Endodermal cell (in vitro differentiated cells): Measurements from ENCODE around the gene SLC44A1. TPM values are rescaled to one million over a fixed set of nuclear protein-coding genes. Genes with fewer than 3 reads are reported as not detected.

ENCODE experiments used
- DNase-seq: peaks from one replicate; pipeline ENCODE4 v3.0.0-alpha.2; 2017
- H3K27ac ChIP-seq: 2 replicates; pipeline ENCODE4 v1.5.1; 2013; ENCODE audit warnings: mild to moderate bottlenecking, low read depth, low read length, moderate library complexity
- H3K27me3 ChIP-seq: 2 replicates; pipeline ENCODE4 v1.6.1; 2013; ENCODE audit warnings: mild to moderate bottlenecking, low read length, moderate library complexity; ENCODE audit not compliant: insufficient read depth, control insufficient read depth, poor library complexity, severe bottlenecking
- H3K36me3 ChIP-seq: 2 replicates; pipeline ENCODE4 v1.7.0; 2013; ENCODE audit warnings: mild to moderate bottlenecking, low read length, moderate library complexity; ENCODE audit not compliant: control insufficient read depth, insufficient read depth
- H3K4me1 ChIP-seq: one replicate; pipeline ENCODE4 v1.7.0; 2013; ENCODE audit warnings: low read length; ENCODE audit not compliant: control insufficient read depth, insufficient read depth
- H3K4me3 ChIP-seq: 2 replicates; pipeline ENCODE4 v1.5.1; 2013; ENCODE audit warnings: mild to moderate bottlenecking, low read length, moderate library complexity
- H3K9ac ChIP-seq: 2 replicates; pipeline ENCODE4 v1.6.1; 2013; ENCODE audit warnings: mild to moderate bottlenecking, low read length, moderate library complexity; ENCODE audit not compliant: poor library complexity, severe bottlenecking; ENCODE audit errors: extremely low read depth
- H3K9me3 ChIP-seq: 2 replicates; pipeline ENCODE4 v1.6.1; 2013; ENCODE audit warnings: mild to moderate bottlenecking, low read length, moderate library complexity; ENCODE audit not compliant: control insufficient read depth
- H3K27ac Mint-ChIP-seq: 2 replicates; pipeline ENCODE4 v1.8.0; 2020; ENCODE audit warnings: mixed read lengths
- H3K27me3 Mint-ChIP-seq: 2 replicates; pipeline ENCODE4 v1.8.0; 2021; ENCODE audit warnings: mild to moderate bottlenecking, mixed read lengths; ENCODE audit not compliant: insufficient read depth
- H3K36me3 Mint-ChIP-seq: 2 replicates; pipeline ENCODE4 v1.8.0; 2020; ENCODE audit warnings: low read depth, mixed read lengths
- H3K4me1 Mint-ChIP-seq: 2 replicates; pipeline ENCODE4 v1.8.0; 2020; ENCODE audit warnings: mixed read lengths
- H3K4me3 Mint-ChIP-seq: 2 replicates; pipeline ENCODE4 v1.8.0; 2020; ENCODE audit warnings: mild to moderate bottlenecking, moderate library complexity, mixed read lengths
- H3K9me3 Mint-ChIP-seq: 2 replicates; pipeline ENCODE4 v1.8.0; 2020; ENCODE audit warnings: mild to moderate bottlenecking, mixed read lengths
- CTCF ChIP-seq: fragments of 200-600 bp; sonication (generic); conservative IDR thresholded peaks from 2 replicates; pipeline ENCODE4 v1.5.0; 2021; ENCODE audit warnings: antibody characterized with exemption, mild to moderate bottlenecking
- WGBS, 2 experiments: methylation state at CpG; one replicate each; pipeline versions ENCODE4 v1.1.5 to v1.1.7; 2013; ENCODE audit warnings: missing lambda C conversion rate in 2 of 2, mixed read lengths in 1 of 2; ENCODE audit not compliant: insufficient coverage in 1 of 2, insufficient read length in 1 of 2; 5-methylcytosine and 5-hydroxymethylcytosine counted together
- total RNA-seq, 2 donors: library from RNA; stranded (reverse); fragmentation: NEBNext Ultra II Directional in 1 of 2; extraction: Animal tissue kit (Norgen Biotek cat#: 25700) in 1 of 2; gene quantifications; 2 replicates in 1 of 2; 3 replicates in 1 of 2; pipeline ENCODE4 v1.2.1, GENCODE V29; 2021

Gene SLC44A1
- total RNA-seq, 2 donors from 2014 or later, result 69.7 to 73.4 TPM

GRCh38 chr9:105198865-105199264, 45.6 kb upstream of the SLC44A1 start:
- H3K9ac ChIP-seq, result no peak overlapping the region
- DNase-seq, result no peak
- H3K27ac ChIP-seq, result no peak overlapping the region
- H3K4me1 ChIP-seq, result no peaks in the 10 kb centered on the region
- H3K27me3 Mint-ChIP-seq, result no peaks in the 10 kb centered on the region
- H3K36me3 Mint-ChIP-seq, result no peaks in the 10 kb centered on the region
- H3K4me3 ChIP-seq, result no peak overlapping the region
- TF ChIP-seq CTCF, result no peak
- WGBS, 2 experiments, result 91% methylated on average over 1 of the region's 1 CpG; no CpG with 5 or more reads in 1 of the 2 experiments
- no peaks in the 10 kb centered on the region for H3K9me3 ChIP-seq
- no peaks in the 10 kb centered on the region for H3K4me1 Mint-ChIP-seq
- no peaks in the 10 kb centered on the region for H3K9me3 Mint-ChIP-seq
- H3K4me3 Mint-ChIP-seq, result no peak overlapping the region
- no peak overlapping the region for H3K27ac Mint-ChIP-seq
- H3K27me3 ChIP-seq, result no peaks in the 10 kb centered on the region
- no peaks in the 10 kb centered on the region for H3K36me3 ChIP-seq

- Histone ChIP-seq H3K27me3 (no peaks in the 10 kb centered on the region), H3K9me3 (no peaks in the 10 kb centered on the region), H3K4me3 (no peak overlapping the region), H3K4me1 (no peaks in the 10 kb centered on the region), H3K9ac (no peak overlapping the region), H3K36me3 (no peaks in the 10 kb centered on the region), H3K27ac (no peak overlapping the region)
- Mint-ChIP-seq H3K36me3 (no peaks in the 10 kb centered on the region), H3K27ac (no peak overlapping the region), H3K9me3 (no peaks in the 10 kb centered on the region), H3K4me3 (no peak overlapping the region), H3K4me1 (no peaks in the 10 kb centered on the region), H3K27me3 (no peaks in the 10 kb centered on the region)
- TF ChIP-seq CTCF, result no peak
- 90% methylated on average over 3 of the region's 3 CpGs for WGBS, 2 experiments
- DNase-seq, result no peak
These were observed 40.0 kb upstream of the SLC44A1 start for GRCh38 chr9:105204416-105204815.

GRCh38 chr9:105205787-105206495, 38.5 kb upstream of the SLC44A1 start:
- Histone ChIP-seq H3K4me3 (no peak overlapping the region), H3K27me3 (no peaks in the 10 kb centered on the region), H3K9ac (no peak overlapping the region), H3K9me3 (no peaks in the 10 kb centered on the region), H3K27ac (peak overlapping the region; percentile 70), H3K36me3 (no peaks in the 10 kb centered on the region), H3K4me1 (no peaks in the 10 kb centered on the region)
- TF ChIP-seq CTCF, result no peak
- Mint-ChIP-seq H3K27me3 (no peaks in the 10 kb centered on the region), H3K9me3 (no peaks in the 10 kb centered on the region), H3K4me3 (no peak overlapping the region), H3K27ac (no peak overlapping the region), H3K36me3 (no peaks in the 10 kb centered on the region), H3K4me1 (no peaks in the 10 kb centered on the region)
- no peak for DNase-seq
- 94 to 100% methylated on average over 2 of the region's 2 CpGs for WGBS, 2 experiments
